Heart left ventricle (tissue), 16 donors: Measurements from ENCODE around the gene LMBR1. TPM values are rescaled to one million over a fixed set of nuclear protein-coding genes. Genes with fewer than 3 reads are reported as not detected.

Experiments used
- ATAC-seq, 4 donors: fragments of 200-7000 bp; cut with Tn5 transposase; one replicate each; pipeline ENCODE4 v1.9.1; 2020 to 2022; ENCODE audit warnings: moderate library complexity in 4 of 4, mild to moderate bottlenecking in 3 of 4, moderate number of reproducible peaks in 1 of 4
- DNase-seq, 5 donors: peaks; one replicate each; pipeline ENCODE4 v3.0.0-alpha.2; 2020
- H3K27ac ChIP-seq, 12 donors: fragments of 200-600 bp; sonication (generic) in 4 of 12; one replicate each; pipeline versions ENCODE4 v1.5.0 to v1.8.0; 2016 to 2022; ENCODE audit warnings: mild to moderate bottlenecking in 2 of 12
- H3K27me3 ChIP-seq, 9 donors: fragments of 200-600 bp; sonication (generic) in 2 of 9; one replicate each; pipeline versions ENCODE4 v1.5.1 to v1.8.0; 2016 to 2022; ENCODE audit warnings: mild to moderate bottlenecking in 3 of 9
- H3K36me3 ChIP-seq, 9 donors: fragments of 200-600 bp; sonication (generic) in 2 of 9; one replicate each; pipeline versions ENCODE4 v1.5.0 to v1.8.0; 2018 to 2022; ENCODE audit warnings: mild to moderate bottlenecking in 2 of 9
- H3K4me1 ChIP-seq, 12 donors: fragments of 200-600 bp; sonication (generic) in 4 of 12; one replicate each; pipeline versions ENCODE4 v1.5.0 to v1.8.0; 2016 to 2022; ENCODE audit warnings: mild to moderate bottlenecking in 3 of 12
- H3K4me3 ChIP-seq, 12 donors: fragments of 200-600 bp; sonication (generic) in 4 of 12; one replicate each; pipeline versions ENCODE4 v1.5.0 to v1.8.0; 2017 to 2022; ENCODE audit warnings: mild to moderate bottlenecking in 9 of 12, moderate library complexity in 4 of 12
- H3K9me3 ChIP-seq, 12 donors: fragments of 200-600 bp; sonication (generic) in 4 of 12; one replicate each; pipeline versions ENCODE4 v1.5.0 to v1.8.0; 2016 to 2022; ENCODE audit warnings: mild to moderate bottlenecking in 1 of 12
- POLR2A ChIP-seq, 2 donors: fragments of 450-650 bp; IDR thresholded peaks; one replicate each; pipeline ENCODE4 v1.6.1; 2017; ENCODE audit warnings: antibody characterized with exemption in 2 of 2, mild to moderate bottlenecking in 2 of 2, moderate library complexity in 2 of 2
- WGBS, 4 donors: extraction: QIAGEN DNeasy Blood & Tissue Kit in 2 of 4; methylation state at CpG; one replicate each; pipeline versions ENCODE4 v1.1.5 to v1.1.7; 2013 to 2018; 5-methylcytosine and 5-hydroxymethylcytosine counted together
- intact Hi-C, 10 donors: fragments of 100-400 bp; cut with DNase I; formaldehyde crosslinking; loops; one replicate each; pipeline versions ENCODE4 v1.11.1 to v1.14.2; 2022
- polyA plus RNA-seq, 2 donors: library from polyadenylated mRNA; stranded (reverse); fragments of 200-250 nt; gene quantifications; one replicate each; pipeline ENCODE4 v1.2.3, GENCODE V29; 2013
- total RNA-seq, 9 donors: library from RNA; depleted of rRNA in 2 of 9; stranded (reverse); fragments of >200 nt in 2 of 9; fragmentation: NEBNext Ultra II Directional in 3 of 9; extraction: Animal tissue kit (Norgen Biotek cat#: 25700) in 3 of 9; gene quantifications; one replicate each; pipeline versions ENCODE4 v1.1.0 to v1.2.4, GENCODE V29; 2016 to 2023
- TF ChIP-seq, protein P1 (sequence below), 12 donors: fragments of 200-600 bp; sonication (generic) in 4 of 12; IDR thresholded peaks; one replicate each; pipeline versions ENCODE4 v1.5.0 to v1.8.0; 2018 to 2022; ENCODE audit warnings: antibody characterized with exemption in 12 of 12, mild to moderate bottlenecking in 5 of 12
- donor health status: ischemic (EF 13 %, LVEDD 7.1; RV severe dilation, severe dysfunction).
- donor health status: healthy with polysubstance abuse.
- donor health status: DM: no; HTN: yes; CAD: no.
- donor health status: DM: no; HTN: no; CAD: no.
- donor health status: ischemic (EF 25% LVEDD 6.9; RV normal size, moderate dysfunction).
- donor health status: ischemic (EF 25% LVEDD 5.7; RV mildly dilated, moderate dysfunction).
- donor health status: healthy.
- donor health status: DM: yes; HTN: yes; CAD: no.
- donor health status: ischemic (EF 35%, LVEDD 5.7; RV mildly dilated, moderate dysfunction).
- donor health status: nonischemic (EF 11% LVEDD 7.7; RV severe dilation, severe dysfunction).
- donor health status: DM: yes; HTN: yes; CAD: no.
- donor health status: PGD.
- donor health status: ischemic (EF 29% LVEDD 5.4; RV normal size, mild dysfunction).
- donor health status: nonischemic (EF 23%, LVEDD 6.1; RV moderate dilation, normal function).

The LMBR1 gene
- total and polyA plus RNA-seq, 11 donors = 5.8 to 51.9 (median 37.1) TPM

DNA sequence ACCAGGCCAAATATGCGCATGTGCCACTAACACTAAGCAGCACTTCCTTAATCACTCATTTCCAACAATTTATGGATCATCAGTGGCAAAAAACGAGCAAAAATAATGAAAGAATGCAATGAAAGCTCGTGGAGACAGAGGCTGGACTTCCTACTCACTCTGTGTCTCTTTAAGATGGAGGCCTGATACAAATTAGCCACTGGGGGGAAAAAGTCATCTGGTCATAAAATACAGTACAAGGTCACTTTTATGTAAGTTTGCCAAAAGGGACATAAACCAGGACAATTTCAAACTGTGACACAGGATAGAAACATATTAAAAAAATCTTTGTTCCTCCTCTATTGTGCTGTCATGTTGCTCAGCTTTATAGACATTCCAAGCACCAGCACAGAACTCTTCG, 101.7 kb downstream of the LMBR1 start:
- TF ChIP-seq, protein P1, sequence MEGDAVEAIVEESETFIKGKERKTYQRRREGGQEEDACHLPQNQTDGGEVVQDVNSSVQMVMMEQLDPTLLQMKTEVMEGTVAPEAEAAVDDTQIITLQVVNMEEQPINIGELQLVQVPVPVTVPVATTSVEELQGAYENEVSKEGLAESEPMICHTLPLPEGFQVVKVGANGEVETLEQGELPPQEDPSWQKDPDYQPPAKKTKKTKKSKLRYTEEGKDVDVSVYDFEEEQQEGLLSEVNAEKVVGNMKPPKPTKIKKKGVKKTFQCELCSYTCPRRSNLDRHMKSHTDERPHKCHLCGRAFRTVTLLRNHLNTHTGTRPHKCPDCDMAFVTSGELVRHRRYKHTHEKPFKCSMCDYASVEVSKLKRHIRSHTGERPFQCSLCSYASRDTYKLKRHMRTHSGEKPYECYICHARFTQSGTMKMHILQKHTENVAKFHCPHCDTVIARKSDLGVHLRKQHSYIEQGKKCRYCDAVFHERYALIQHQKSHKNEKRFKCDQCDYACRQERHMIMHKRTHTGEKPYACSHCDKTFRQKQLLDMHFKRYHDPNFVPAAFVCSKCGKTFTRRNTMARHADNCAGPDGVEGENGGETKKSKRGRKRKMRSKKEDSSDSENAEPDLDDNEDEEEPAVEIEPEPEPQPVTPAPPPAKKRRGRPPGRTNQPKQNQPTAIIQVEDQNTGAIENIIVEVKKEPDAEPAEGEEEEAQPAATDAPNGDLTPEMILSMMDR (IDR thresholded peaks at IDR 0.05) = no peak
- no peak for TF ChIP-seq POLR2A (IDR thresholded peaks at IDR 0.05)
- Histone ChIP-seq H3K4me3 (no peak overlapping the region), H3K27me3 (no peaks in the 10 kb centered on the region), H3K4me1 (peaks cover 0 to 7% (median 0%) of the 10 kb centered on the region in 12 donors), H3K36me3 (peaks cover 0 to 25% (median 14%) of the 10 kb centered on the region in 9 donors), H3K9me3 (no peaks in the 10 kb centered on the region), H3K27ac (no peak overlapping the region)
- intact Hi-C loops = no loop called here
- ATAC-seq (no peak), DNase-seq (no peak)
- 60 to 69% (median 62%) methylated on average over 4 of the region's 4 CpGs for WGBS, 4 donors

DNA sequence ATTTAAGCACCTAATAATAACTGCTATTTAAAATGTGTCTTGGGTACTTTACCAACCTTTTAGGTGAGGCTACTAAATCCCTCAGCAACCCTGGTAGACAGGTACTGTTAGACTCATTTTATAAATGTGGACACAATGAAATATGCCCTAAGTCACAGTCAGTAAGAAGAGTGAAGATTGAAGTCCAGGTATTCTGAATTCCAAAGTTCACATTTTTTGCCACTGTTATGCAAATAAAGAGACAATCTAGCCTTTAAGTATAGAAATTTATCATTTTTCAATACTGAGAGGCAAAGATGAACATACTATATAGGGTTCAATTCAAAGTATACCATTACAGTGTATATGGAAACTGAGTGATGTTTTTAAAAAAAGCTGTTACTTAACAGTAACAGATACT, 102.7 kb downstream of the LMBR1 start:
- H3K9me3 ChIP-seq = no peaks in the 10 kb centered on the region
- no peak overlapping the region for H3K27ac ChIP-seq
- H3K27me3 ChIP-seq = no peaks in the 10 kb centered on the region
- H3K4me3 ChIP-seq = no peak overlapping the region
- ATAC-seq (no peak), DNase-seq (no peak)
- intact Hi-C loops = no loop called here
- TF ChIP-seq POLR2A (IDR thresholded peaks at IDR 0.05) = no peak
- peaks cover 0 to 7% (median 0%) of the 10 kb centered on the region in 12 donors for H3K4me1 ChIP-seq
- peaks cover 0 to 15% (median 4%) of the 10 kb centered on the region in 9 donors for H3K36me3 ChIP-seq

DNA sequence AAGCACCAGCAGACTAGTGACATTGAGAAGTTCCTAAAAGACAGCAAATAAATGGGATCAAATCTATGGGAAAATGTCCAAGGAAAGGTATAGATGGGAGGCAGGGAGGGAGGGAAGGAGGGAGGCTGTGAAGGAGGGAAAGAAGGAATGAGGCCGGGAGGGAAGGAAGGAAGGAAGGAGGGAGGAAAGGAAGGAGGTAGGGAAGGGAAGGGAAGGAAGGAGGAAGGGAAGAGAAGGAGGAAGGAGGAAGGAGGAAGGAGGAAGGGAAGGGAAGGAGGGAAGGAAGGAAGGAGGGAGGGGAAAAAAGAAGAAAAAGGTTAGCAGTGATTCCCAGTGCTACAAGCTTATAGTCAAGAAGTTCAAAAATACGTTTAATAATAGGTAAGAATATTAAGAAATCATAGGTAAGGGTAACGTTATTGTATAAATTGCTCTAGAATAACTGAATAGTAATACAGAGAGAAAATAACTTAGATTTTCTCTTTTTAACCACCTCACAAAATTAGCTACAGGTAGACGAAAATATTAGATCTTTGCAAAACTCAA, 106.9 kb downstream of the LMBR1 start:
- Histone ChIP-seq H3K9me3 (no peaks in the 10 kb centered on the region), H3K36me3 (peaks cover 0 to 5% (median 0%) of the 10 kb centered on the region in 9 donors), H3K4me3 (no peak overlapping the region), H3K27ac (no peak overlapping the region), H3K4me1 (peaks cover 0 to 1% (median 0%) of the 10 kb centered on the region in 12 donors), H3K27me3 (no peaks in the 10 kb centered on the region)
- DNase-seq (no peak), ATAC-seq (no peak)
- TF ChIP-seq POLR2A (IDR thresholded peaks at IDR 0.05) = no peak
- TF ChIP-seq, protein P1 (IDR thresholded peaks at IDR 0.05) = no peak
- WGBS, 4 donors = 88 to 94% (median 91%) methylated on average over 4 of the region's 4 CpGs
- intact Hi-C loops = no loop called here

DNA sequence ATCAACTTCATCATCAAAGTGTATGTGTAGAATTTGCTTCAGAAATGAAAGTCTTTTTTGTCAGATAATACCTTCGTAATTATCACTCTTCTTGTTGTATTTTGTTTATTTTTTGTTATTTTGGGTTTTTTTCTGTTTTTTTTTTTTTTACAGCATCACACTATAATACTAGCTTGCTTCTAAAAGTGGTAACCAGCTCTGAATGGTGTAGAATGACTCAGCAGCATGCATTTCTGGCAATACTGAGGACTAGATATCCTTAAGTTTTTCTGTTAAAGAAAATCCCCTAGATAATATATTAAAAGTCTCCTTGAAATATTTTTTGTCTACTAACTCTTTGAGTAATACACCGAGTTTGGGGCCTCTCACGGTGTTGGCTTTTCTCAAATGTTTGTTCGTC, 109.1 kb downstream of the LMBR1 start:
- Histone ChIP-seq H3K9me3 (no peaks in the 10 kb centered on the region), H3K4me1 (no peaks in the 10 kb centered on the region), H3K4me3 (no peak overlapping the region), H3K27me3 (no peaks in the 10 kb centered on the region), H3K27ac (no peak overlapping the region), H3K36me3 (peaks cover 0 to 5% (median 0%) of the 10 kb centered on the region in 9 donors)
- intact Hi-C loops = no loop called here
- WGBS, 4 donors = 94 to 96% (median 95%) methylated on average over 4 of the region's 4 CpGs
- ATAC-seq (no peak), DNase-seq (no peak)
- TF ChIP-seq, protein P1 (IDR thresholded peaks at IDR 0.05) = no peak
- TF ChIP-seq POLR2A (IDR thresholded peaks at IDR 0.05) = no peak

DNA sequence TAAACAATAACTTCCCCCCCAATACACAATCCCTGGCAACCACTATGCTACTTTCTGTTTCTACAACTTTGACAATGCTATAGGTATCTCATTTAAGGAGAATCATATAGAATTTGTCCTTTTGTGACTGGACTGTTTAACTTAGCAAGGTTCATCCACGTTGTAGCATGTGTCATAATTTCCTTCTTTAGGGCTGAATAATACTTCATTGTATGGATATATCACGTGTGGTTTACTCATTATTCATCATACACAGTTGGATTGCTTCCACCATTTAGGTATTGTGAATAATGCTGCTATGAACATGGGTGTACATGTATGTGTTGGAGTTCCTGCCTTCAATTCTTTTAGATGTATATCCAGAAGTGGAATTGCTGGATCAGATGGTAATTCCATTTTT, 111.0 kb downstream of the LMBR1 start:
- H3K27ac ChIP-seq = no peak overlapping the region
- no peaks in the 10 kb centered on the region for H3K4me1 ChIP-seq
- H3K27me3 ChIP-seq = no peaks in the 10 kb centered on the region
- peaks cover 0 to 5% (median 0%) of the 10 kb centered on the region in 9 donors for H3K36me3 ChIP-seq
- intact Hi-C loops = no loop called here
- no peak overlapping the region for H3K4me3 ChIP-seq
- no peaks in the 10 kb centered on the region for H3K9me3 ChIP-seq
- ATAC-seq (no peak), DNase-seq (no peak)
- TF ChIP-seq, protein P1 (IDR thresholded peaks at IDR 0.05) = no peak
- no peak for TF ChIP-seq POLR2A (IDR thresholded peaks at IDR 0.05)
- WGBS, 4 donors = 89 to 95% (median 92%) methylated on average over 2 of the region's 2 CpGs
